Esophagus muscularis mucosa (tissue), 4 donors: ENCODE results near the gene SYNPO2. TPM values are rescaled to one million over a fixed set of nuclear protein-coding genes. Genes with fewer than 3 reads are reported as not detected.

ENCODE experiments used
- DNase-seq: peaks from one replicate; pipeline ENCODE4 v3.0.0-alpha.2; 2017; ENCODE audit errors: extremely low spot score
- H3K27ac ChIP-seq, 4 donors: fragments of 200-600 bp; sonication (generic); replicated peaks in 1 of 4; 1 replicate in 3 of 4; 2 replicates in 1 of 4; pipeline ENCODE4 v1.5.1; 2016 to 2019; ENCODE audit warnings: mild to moderate bottlenecking in 1 of 4
- H3K27me3 ChIP-seq, 4 donors: fragments of 200-600 bp; sonication (generic); one replicate each; pipeline versions ENCODE4 v1.5.1 to v1.6.0; 2016 to 2019
- H3K36me3 ChIP-seq, 4 donors: fragments of 200-600 bp; sonication (generic); one replicate each; pipeline ENCODE4 v1.5.1; 2016 to 2019
- H3K4me1 ChIP-seq, 4 donors: fragments of 200-600 bp; sonication (generic); one replicate each; pipeline ENCODE4 v1.5.1; 2016 to 2019
- H3K4me3 ChIP-seq, 4 donors: fragments of 200-600 bp; sonication (generic); 1 replicate in 2 of 4; 2 replicates in 2 of 4; pipeline ENCODE4 v1.5.1; 2016 to 2019; ENCODE audit warnings: mild to moderate bottlenecking in 4 of 4, moderate library complexity in 1 of 4
- H3K9me3 ChIP-seq, 4 donors: fragments of 200-600 bp; sonication (generic); 1 replicate in 3 of 4; 2 replicates in 1 of 4; pipeline ENCODE4 v1.5.1; 2016 to 2019
- CTCF ChIP-seq, 3 experiments: fragments of 200-600 bp in 2 of 3; fragments of 450-650 bp in 1 of 3; sonication (generic) in 2 of 3; IDR thresholded peaks; one replicate each; pipeline ENCODE4 v1.5.1; 2017 to 2019; ENCODE audit warnings: antibody characterized with exemption in 3 of 3, mild to moderate bottlenecking in 2 of 3, moderate library complexity in 1 of 3
- EP300 ChIP-seq: sonication (generic); formaldehyde crosslinking; IDR thresholded peaks from one replicate; pipeline ENCODE4 v1.6.1; 2017; ENCODE audit warnings: antibody characterized with exemption
- POLR2A ChIP-seq: fragments of 450-650 bp; IDR thresholded peaks from one replicate; pipeline ENCODE4 v1.6.1; 2017; ENCODE audit warnings: antibody characterized with exemption, moderate library complexity, mild to moderate bottlenecking, low read depth
- POLR2AphosphoS5 ChIP-seq, 2 donors: sonication (generic); formaldehyde crosslinking; IDR thresholded peaks; one replicate each; pipeline ENCODE4 v1.6.1; 2017; ENCODE audit warnings: antibody characterized with exemption in 2 of 2
- WGBS: methylation state at CpG from one replicate; pipeline ENCODE4 v1.1.5; 2018; 5-methylcytosine and 5-hydroxymethylcytosine counted together
- intact Hi-C: fragments of 100-400 bp; cut with DNase I; formaldehyde crosslinking; loops from one replicate; pipeline ENCODE4 v1.15.1; 2023
- total RNA-seq, 4 donors: library from RNA; depleted of rRNA; stranded (reverse); fragments of >200 nt; gene quantifications; one replicate each; pipeline versions ENCODE4 v1.1.0 to v1.2.1, GENCODE V29; 2016

Gene SYNPO2
- total RNA-seq, 4 donors from 2014 or later = 2,073 to 2,783 (median 2,517) TPM

GRCh38 chr4:119029847-119030535 lies 141.3 kb downstream of the SYNPO2 start:
- no peak for DNase-seq
- TF ChIP-seq POLR2AphosphoS5 (IDR thresholded peaks at IDR 0.05) (peak in 1 of 2 donors; percentile 55), POLR2A (no peak)
- H3K9me3 ChIP-seq = no peaks in the 10 kb centered on the region
- peaks cover 16 to 52% (median 36%) of the 10 kb centered on the region in 4 donors for H3K36me3 ChIP-seq
- WGBS = 56% methylated on average over 18 of the region's 18 CpGs
- H3K4me1 ChIP-seq = peaks cover 18 to 33% (median 29%) of the 10 kb centered on the region in 4 donors
- H3K27me3 ChIP-seq = no peaks in the 10 kb centered on the region
- intact Hi-C loops = loop anchor here (5.0 kb wide), 1 partner anchor 38 kb away; no protein-coding TSS in a partner anchor
- peak overlapping the region; percentile 91 to 98 (median 94) for H3K27ac ChIP-seq
- peak overlapping the region; percentile 55 to 63 (median 62) for H3K4me3 ChIP-seq

GRCh38 chr4:119030536-119030890 lies 141.9 kb downstream of the SYNPO2 start:
- Histone ChIP-seq H3K4me1 (peaks cover 18 to 33% (median 28%) of the 10 kb centered on the region in 4 donors), H3K27ac (peak overlapping the region; percentile 91 to 98 (median 94)), H3K4me3 (peak overlapping the region; percentile 55 to 63 (median 62)), H3K36me3 (peaks cover 16 to 55% (median 38%) of the 10 kb centered on the region in 4 donors), H3K27me3 (no peaks in the 10 kb centered on the region), H3K9me3 (no peaks in the 10 kb centered on the region)
- TF ChIP-seq CTCF (IDR thresholded peaks at IDR 0.05) (no peak), POLR2A (no peak), POLR2AphosphoS5 (IDR thresholded peaks at IDR 0.05) (no peak), EP300 (no peak)
- no peak for DNase-seq
- 75% methylated on average over 12 of the region's 12 CpGs for WGBS
- intact Hi-C loops = no loop called here

GRCh38 chr4:119031218-119031617 lies 142.6 kb downstream of the SYNPO2 start:
- H3K4me3 ChIP-seq = peak overlapping the region; percentile 55 to 63 (median 62)
- no peaks in the 10 kb centered on the region for H3K9me3 ChIP-seq
- no peak for DNase-seq
- TF ChIP-seq POLR2AphosphoS5 (IDR thresholded peaks at IDR 0.05) (peak in 1 of 2 donors; percentile 64), POLR2A (no peak)
- peaks cover 16 to 55% (median 38%) of the 10 kb centered on the region in 4 donors for H3K36me3 ChIP-seq
- H3K4me1 ChIP-seq = peaks cover 22 to 37% (median 32%) of the 10 kb centered on the region in 4 donors
- 45% methylated on average over 11 of the region's 11 CpGs for WGBS
- H3K27ac ChIP-seq = peak overlapping the region; percentile 91 to 98 (median 94)
- no peaks in the 10 kb centered on the region for H3K27me3 ChIP-seq
- intact Hi-C loops = no loop called here

GRCh38 chr4:119032921-119033685 lies 144.4 kb downstream of the SYNPO2 start:
- peaks cover 31 to 49% (median 42%) of the 10 kb centered on the region in 4 donors for H3K4me1 ChIP-seq
- no peaks in the 10 kb centered on the region for H3K27me3 ChIP-seq
- no peaks in the 10 kb centered on the region for H3K9me3 ChIP-seq
- intact Hi-C loops = no loop called here
- H3K4me3 ChIP-seq = peak overlapping the region; percentile 55 to 63 (median 62)
- DNase-seq = no peak
- peak overlapping the region; percentile 91 to 98 (median 94) for H3K27ac ChIP-seq
- 40% methylated on average over 6 of the region's 6 CpGs for WGBS
- no peak for TF ChIP-seq EP300
- TF ChIP-seq POLR2AphosphoS5 (IDR thresholded peaks at IDR 0.05) = peak in 1 of 2 donors; percentile 72
- peaks cover 16 to 55% (median 38%) of the 10 kb centered on the region in 4 donors for H3K36me3 ChIP-seq

GRCh38 chr4:119034276-119035008 lies 145.8 kb downstream of the SYNPO2 start:
- H3K4me3 ChIP-seq = peak overlapping the region; percentile 55 to 63 (median 62)
- no peaks in the 10 kb centered on the region for H3K27me3 ChIP-seq
- TF ChIP-seq EP300 = no peak
- no peak for TF ChIP-seq POLR2A
- TF ChIP-seq POLR2AphosphoS5 (IDR thresholded peaks at IDR 0.05) = peak in 1 of 2 donors; percentile 68
- peak in 1 of 3 experiments; percentile 25 for TF ChIP-seq CTCF (IDR thresholded peaks at IDR 0.05)
- no peak for DNase-seq
- no peaks in the 10 kb centered on the region for H3K9me3 ChIP-seq
- peaks cover 16 to 55% (median 38%) of the 10 kb centered on the region in 4 donors for H3K36me3 ChIP-seq
- intact Hi-C loops = loop anchor here (5.0 kb wide), 1 partner anchor 272 kb away; no protein-coding TSS in a partner anchor
- 49% methylated on average over 4 of the region's 4 CpGs for WGBS
- peak overlapping the region; percentile 91 to 98 (median 94) for H3K27ac ChIP-seq
- H3K4me1 ChIP-seq = peaks cover 42 to 63% (median 52%) of the 10 kb centered on the region in 4 donors
